Stomach (tissue), 9 donors: ENCODE data around the gene LONP1. TPM values are rescaled to one million over a fixed set of nuclear protein-coding genes. Genes with fewer than 3 reads are reported as not detected.

Experiments
- DNase-seq, 2 donors: peaks; one replicate each; pipeline versions ENCODE4 v3.0.0 to v3.0.0-alpha.2; 2013 to 2019
- H3K27ac ChIP-seq, 5 donors: fragments of 200-600 bp in 4 of 5; sonication (generic) in 4 of 5; one replicate each; pipeline ENCODE4 v1.5.1; 2013 to 2019; ENCODE audit warnings: mild to moderate bottlenecking in 1 of 5, moderate library complexity in 1 of 5
- H3K27me3 ChIP-seq, 3 donors: fragments of 200-600 bp; sonication (generic); one replicate each; pipeline ENCODE4 v1.5.1; 2017 to 2019; ENCODE audit warnings: mixed run types in 1 of 3
- H3K36me3 ChIP-seq, 4 donors: fragments of 200-600 bp; sonication (generic); 1 replicate in 3 of 4; 2 replicates in 1 of 4; pipeline ENCODE4 v1.5.1; 2016 to 2019
- H3K4me1 ChIP-seq, 4 donors: fragments of 200-600 bp; sonication (generic); one replicate each; pipeline ENCODE4 v1.5.1; 2016 to 2019
- H3K4me3 ChIP-seq, 4 donors: fragments of 200-600 bp; sonication (generic) in 3 of 4; one replicate each; pipeline ENCODE4 v1.5.1; 2016 to 2019; ENCODE audit warnings: mild to moderate bottlenecking in 1 of 4
- H3K9me3 ChIP-seq, 4 donors: fragments of 200-600 bp; sonication (generic); one replicate each; pipeline ENCODE4 v1.5.1; 2016 to 2019
- CTCF ChIP-seq, 7 experiments: fragments of 450-650 bp in 4 of 7; fragments of 200-600 bp in 3 of 7; sonication (generic) in 3 of 7; IDR thresholded peaks; one replicate each; pipeline ENCODE4 v1.5.1; 2016 to 2019; ENCODE audit warnings: antibody characterized with exemption in 7 of 7, control low read depth in 2 of 7, mild to moderate bottlenecking in 1 of 7
- EP300 ChIP-seq: sonication (generic); formaldehyde crosslinking; IDR thresholded peaks from one replicate; pipeline ENCODE4 v1.6.1; 2017; ENCODE audit warnings: antibody characterized with exemption
- POLR2A ChIP-seq, 4 donors: fragments of 450-650 bp; IDR thresholded peaks; one replicate each; pipeline ENCODE4 v1.6.1; 2016; ENCODE audit warnings: antibody characterized with exemption in 4 of 4, control low read depth in 2 of 4, mild to moderate bottlenecking in 1 of 4, moderate library complexity in 1 of 4
- POLR2AphosphoS5 ChIP-seq, 3 donors: sonication (generic); formaldehyde crosslinking; IDR thresholded peaks; one replicate each; pipeline ENCODE4 v1.6.1; 2016; ENCODE audit warnings: antibody characterized with exemption in 3 of 3
- WGBS, 5 donors: extraction: QIAGEN DNeasy Blood & Tissue Kit in 3 of 5; methylation state at CpG; one replicate each; pipeline versions ENCODE4 v1.1.5 to v1.1.7; 2013 to 2018; 5-methylcytosine and 5-hydroxymethylcytosine counted together
- intact Hi-C: fragments of 100-400 bp; cut with DNase I; formaldehyde crosslinking; loops from one replicate; pipeline ENCODE4 v1.15.1; 2023; ENCODE audit warnings: low total_unique reads
- polyA plus RNA-seq, 3 donors: library from polyadenylated mRNA; stranded (reverse); fragments of 200-250 nt; gene quantifications; one replicate each; pipeline ENCODE4 v1.2.3, GENCODE V29; 2013
- total RNA-seq, 5 donors: library from RNA; depleted of rRNA; stranded (reverse); fragments of >200 nt; gene quantifications; one replicate each; pipeline versions ENCODE4 v1.1.0 to v1.2.3, GENCODE V29; 2014 to 2016
- donor health status: healthy with polysubstance abuse.
- donor health status: Bipolar disorder and iron deficiency.
- donor health status: healthy.

Gene LONP1
- total and polyA plus RNA-seq, 8 donors: 8.8 to 169 (median 42.5) TPM

GRCh38 chr19:5719274-5719960 is 529 bp downstream of the LONP1 start:
- Histone ChIP-seq H3K4me3 (peak overlapping the region; percentile 93 to 99 (median 98)), H3K4me1 (peaks cover 18 to 37% (median 28%) of the 10 kb centered on the region in 4 donors), H3K36me3 (peaks cover 0 to 15% (median 10%) of the 10 kb centered on the region in 4 donors), H3K9me3 (no peaks in the 10 kb centered on the region), H3K27me3 (no peaks in the 10 kb centered on the region), H3K27ac (peak overlapping the region; percentile 83 to 99 (median 96))
- WGBS, 5 donors: 0 to 1% (median 1%) methylated on average over 42 to 58 of the region's 58 CpGs
- TF ChIP-seq POLR2AphosphoS5 (IDR thresholded peaks at IDR 0.05): no peak
- TF ChIP-seq POLR2A (IDR thresholded peaks at IDR 0.05): no peak
- no peak for TF ChIP-seq CTCF (IDR thresholded peaks at IDR 0.05)
- no peak for TF ChIP-seq EP300
- DNase-seq: peak in 1 of 2 donors; percentile 51
- intact Hi-C loops: no loop called here

GRCh38 chr19:5718579-5719273 is 1.2 kb downstream of the LONP1 start:
- Histone ChIP-seq H3K9me3 (no peaks in the 10 kb centered on the region), H3K27me3 (no peaks in the 10 kb centered on the region), H3K4me1 (peaks cover 18 to 37% (median 28%) of the 10 kb centered on the region in 4 donors), H3K36me3 (peaks cover 3 to 22% (median 16%) of the 10 kb centered on the region in 4 donors), H3K27ac (peak overlapping the region in 4 of 5 donors; percentile 95 to 99 (median 96)), H3K4me3 (peak overlapping the region; percentile 93 to 99 (median 98))
- intact Hi-C loops: no loop called here
- no peak for TF ChIP-seq EP300
- DNase-seq: no peak
- WGBS, 5 donors: 16 to 26% (median 22%) methylated on average over 11 of the region's 11 CpGs

GRCh38 chr19:5718037-5718578 is 1.8 kb downstream of the LONP1 start:
- intact Hi-C loops: no loop called here
- Histone ChIP-seq H3K9me3 (no peaks in the 10 kb centered on the region), H3K27me3 (no peaks in the 10 kb centered on the region), H3K4me3 (peak overlapping the region in 2 of 4 donors; percentile 93 to 99), H3K27ac (peak overlapping the region in 2 of 5 donors; percentile 96 to 99), H3K36me3 (peaks cover 9 to 28% (median 23%) of the 10 kb centered on the region in 4 donors), H3K4me1 (peaks cover 18 to 37% (median 28%) of the 10 kb centered on the region in 4 donors)
- 67 to 79% (median 71%) methylated on average over 14 of the region's 14 CpGs for WGBS, 5 donors
- no peak for DNase-seq
- TF ChIP-seq EP300: no peak
- no peak for TF ChIP-seq POLR2AphosphoS5 (IDR thresholded peaks at IDR 0.05)
- TF ChIP-seq POLR2A (IDR thresholded peaks at IDR 0.05): no peak
- TF ChIP-seq CTCF (IDR thresholded peaks at IDR 0.05): no peak

- Histone ChIP-seq H3K4me1 (peaks cover 18 to 37% (median 28%) of the 10 kb centered on the region in 4 donors), H3K27ac (no peak overlapping the region), H3K36me3 (peaks cover 17 to 35% (median 30%) of the 10 kb centered on the region in 4 donors), H3K9me3 (no peaks in the 10 kb centered on the region), H3K4me3 (no peak overlapping the region), H3K27me3 (no peaks in the 10 kb centered on the region)
- WGBS, 5 donors: 76 to 86% (median 80%) methylated on average over 8 of the region's 8 CpGs
- DNase-seq: no peak
- intact Hi-C loops: no loop called here
- TF ChIP-seq EP300: no peak
Measured at GRCh38 chr19:5717215-5717935, 2.6 kb downstream of the LONP1 start.

GRCh38 chr19:5714816-5715215 is 5.1 kb downstream of the LONP1 start:
- intact Hi-C loops: no loop called here
- TF ChIP-seq EP300: no peak
- TF ChIP-seq CTCF (IDR thresholded peaks at IDR 0.05): no peak
- TF ChIP-seq POLR2AphosphoS5 (IDR thresholded peaks at IDR 0.05): no peak
- no peak for TF ChIP-seq POLR2A (IDR thresholded peaks at IDR 0.05)
- no peaks in the 10 kb centered on the region for H3K9me3 ChIP-seq
- H3K36me3 ChIP-seq: peaks cover 42 to 61% (median 55%) of the 10 kb centered on the region in 4 donors
- H3K4me1 ChIP-seq: peaks cover 16 to 30% (median 25%) of the 10 kb centered on the region in 4 donors
- H3K27me3 ChIP-seq: no peaks in the 10 kb centered on the region
- no peak overlapping the region for H3K4me3 ChIP-seq
- DNase-seq: no peak
- H3K27ac ChIP-seq: no peak overlapping the region
- 83 to 94% (median 90%) methylated on average over 10 of the region's 10 CpGs for WGBS, 5 donors
